ENCODE data around the gene KIAA0513. TPM values are rescaled to one million over a fixed set of nuclear protein-coding genes. Genes with fewer than 3 reads are reported as not detected.

KIAA0513 gene
- total and polyA plus RNA-seq, 10 of the 15 experiments (the other 5 are each of a cell fraction or from before 2014, with no cell fraction given): 0.14 to 5.8 (median 2.0) TPM

- DNase-seq (ENCODE audit: low read depth, low spot score) (no peak), FAIRE-seq (no peak), ATAC-seq (no peak)
- no TSS peak for BruUV-seq (replicated peaks)
- ChIA-PET CTCF (interaction anchor here (1.4 to 3.4 kb wide), 3 partner anchors 31 to 162 kb away, joined by 5 to 27 read pairs (median 19); partner anchors contain the start of gene ZDHHC7), SMC1A (ENCODE audit: uncharacterized antibody, unreplicated experiment) (interaction anchor here (1.0 kb wide), 1 partner anchor 27 kb away, joined by 3 read pairs; no protein-coding TSS in a partner anchor), POLR2A (no interaction called here), RAD21 (ENCODE audit: unreplicated experiment) (interaction anchor here (1.6 kb wide), 1 partner anchor 32 kb away, joined by 8 read pairs; no protein-coding TSS in a partner anchor)
- no peak overlapping the region for H3K27ac ChIP-seq (ENCODE audit: control insufficient read depth, insufficient read depth)
- H3K36me3 ChIP-seq (ENCODE audit: control insufficient read depth in 2 of 2, insufficient read depth in 2 of 2, low read length in 1 of 2): no peaks in the 10 kb centered on the region; a peak in 2 of 4 replicates
- H2AFZ ChIP-seq (ENCODE audit: control insufficient read depth, low read depth, low read length): no peak overlapping the region
- H3K9ac ChIP-seq (ENCODE audit: control insufficient read depth, insufficient read depth, low read length): no peak overlapping the region
- H3K4me2 ChIP-seq (ENCODE audit: control insufficient read depth, insufficient read depth): no peak overlapping the region
- 47% methylated on average over 21 of the region's 21 CpGs for WGBS (ENCODE audit: insufficient coverage, insufficient replicate concordance, low lambda C conversion rate, missing lambda C conversion rate)
- no peaks in the 10 kb centered on the region for H3K79me2 ChIP-seq (ENCODE audit: control insufficient read depth, insufficient read depth, low read length)
- intact Hi-C loops (cut with micrococcal nuclease; ENCODE audit: unreplicated experiment) (loop anchor here (5.0 kb wide), 2 partner anchors 61 to 76 kb away; partner anchors contain the start of genes KIAA0513 and ZDHHC7), in situ Hi-C loops (cut with MboI) (no loop called here)
- no peaks in the 10 kb centered on the region for H4K20me1 ChIP-seq (ENCODE audit: control insufficient read depth, insufficient read depth)
- no peaks in the 10 kb centered on the region for H3K27me3 ChIP-seq (replicated peaks in 1 of 2; ENCODE audit: control insufficient read depth in 2 of 2, insufficient read depth in 2 of 2, low read length in 1 of 2)
- H3K4me3 ChIP-seq: no peak overlapping the region
- TF ChIP-seq TCF12 (IDR thresholded peaks at IDR 0.05; ENCODE audit: low read depth, low read length): no peak
- no peak for TF ChIP-seq ESRRA (IDR thresholded peaks at IDR 0.05; ENCODE audit: low read length)
- TF ChIP-seq CREM (IDR thresholded peaks at IDR 0.05; ENCODE audit: low read depth): no peak
- no peak for TF ChIP-seq PAX8 (IDR thresholded peaks at IDR 0.05)
- TF ChIP-seq MYC (IDR thresholded peaks at IDR 0.05; ENCODE audit: insufficient read depth, insufficient read length, insufficient replicate concordance, low read length, severe bottlenecking): no peak
- no peak for TF ChIP-seq JUND (IDR thresholded peaks at IDR 0.05; ENCODE audit: low read depth, low read length)
- no peak for TF ChIP-seq STAT3 (IDR thresholded peaks at IDR 0.05; ENCODE audit: low read depth, low read length)
- no peak for TF ChIP-seq USF2 (IDR thresholded peaks at IDR 0.05; ENCODE audit: borderline replicate concordance, low read depth, low read length)
- no peak for TF ChIP-seq NFXL1 (IDR thresholded peaks at IDR 0.05; ENCODE audit: borderline replicate concordance)
- peaks cover 21% of the 10 kb centered on the region for H3K4me1 ChIP-seq (ENCODE audit: control insufficient read depth, insufficient read depth, low read length)
- no peaks in the 10 kb centered on the region for H3K9me3 ChIP-seq (replicated peaks; ENCODE audit: control insufficient read depth, insufficient read depth, low read length)
Measured at GRCh38 chr16:85087899-85088569, 60.4 kb downstream of the KIAA0513 start.

Data from GM12878 (cell line).